GM21529 (cell line): ENCODE data around the gene CALCB.
"Not testable (repeated sequence)": the region's sequence is repeated elsewhere in the genome, so short reads cannot be mapped to it uniquely, and the experiment has no call there.

Source experiments
- ATAC-seq: cut with Tn5 transposase; IDR thresholded peaks from one replicate; pipeline ENCODE4 v1.9.1; 2021; ENCODE audit not compliant: unreplicated experiment

The CALCB gene

GRCh38 chr11:15073361-15074205 is at the start of gene CALCB:
Gene CALCB, plus strand, starts transcription at chr11:15073593. Its CDS starts 1,126 bp downstream, at chr11:15074719.
- ATAC-seq, result no peak

GRCh38 chr11:15027011-15027410 is 46.4 kb upstream of the CALCB start:
- ATAC-seq, result no peak

GRCh38 chr11:15027956-15028355 is 45.4 kb upstream of the CALCB start:
- ATAC-seq, result no peak

GRCh38 chr11:15028379-15028778 is 45.0 kb upstream of the CALCB start:
- no peak for ATAC-seq

GRCh38 chr11:15031945-15032344 is 41.4 kb upstream of the CALCB start:
- not testable (repeated sequence) for ATAC-seq

- ATAC-seq, result no peak
Measured at GRCh38 chr11:15034687-15035267, 38.6 kb upstream of the CALCB start.

GRCh38 chr11:15035283-15035682 is 38.1 kb upstream of the CALCB start:
- no peak for ATAC-seq

- no peak for ATAC-seq
Measured at GRCh38 chr11:15038963-15039362, 34.4 kb upstream of the CALCB start.

GRCh38 chr11:15045209-15045608 is 28.2 kb upstream of the CALCB start:
- ATAC-seq, result no peak

GRCh38 chr11:15045891-15046290 is 27.5 kb upstream of the CALCB start:
- no peak for ATAC-seq

GRCh38 chr11:15046673-15047072 is 26.7 kb upstream of the CALCB start:
- not testable (repeated sequence) for ATAC-seq

- no peak for ATAC-seq
Measured at GRCh38 chr11:15048616-15049015, 24.8 kb upstream of the CALCB start.

GRCh38 chr11:15053191-15053685 is 20.2 kb upstream of the CALCB start:
- ATAC-seq, result no peak

GRCh38 chr11:15055620-15056356 is 17.6 kb upstream of the CALCB start:
- ATAC-seq, result no peak

GRCh38 chr11:15057329-15057728 is 16.1 kb upstream of the CALCB start:
- no peak for ATAC-seq

- ATAC-seq, result no peak
Measured at GRCh38 chr11:15059132-15059915, 14.1 kb upstream of the CALCB start.

- ATAC-seq, result no peak
Measured at GRCh38 chr11:15062599-15062998, 10.8 kb upstream of the CALCB start.

GRCh38 chr11:15069751-15070150 is 3.6 kb upstream of the CALCB start:
- ATAC-seq, result not testable (repeated sequence)

GRCh38 chr11:15071556-15072255 is 1.7 kb upstream of the CALCB start:
- ATAC-seq, result no peak

- ATAC-seq, result no peak
Measured at GRCh38 chr11:15072551-15073143, 746 bp upstream of the CALCB start.
